ENCODE measurements around the gene MAMSTR.

DNA sequence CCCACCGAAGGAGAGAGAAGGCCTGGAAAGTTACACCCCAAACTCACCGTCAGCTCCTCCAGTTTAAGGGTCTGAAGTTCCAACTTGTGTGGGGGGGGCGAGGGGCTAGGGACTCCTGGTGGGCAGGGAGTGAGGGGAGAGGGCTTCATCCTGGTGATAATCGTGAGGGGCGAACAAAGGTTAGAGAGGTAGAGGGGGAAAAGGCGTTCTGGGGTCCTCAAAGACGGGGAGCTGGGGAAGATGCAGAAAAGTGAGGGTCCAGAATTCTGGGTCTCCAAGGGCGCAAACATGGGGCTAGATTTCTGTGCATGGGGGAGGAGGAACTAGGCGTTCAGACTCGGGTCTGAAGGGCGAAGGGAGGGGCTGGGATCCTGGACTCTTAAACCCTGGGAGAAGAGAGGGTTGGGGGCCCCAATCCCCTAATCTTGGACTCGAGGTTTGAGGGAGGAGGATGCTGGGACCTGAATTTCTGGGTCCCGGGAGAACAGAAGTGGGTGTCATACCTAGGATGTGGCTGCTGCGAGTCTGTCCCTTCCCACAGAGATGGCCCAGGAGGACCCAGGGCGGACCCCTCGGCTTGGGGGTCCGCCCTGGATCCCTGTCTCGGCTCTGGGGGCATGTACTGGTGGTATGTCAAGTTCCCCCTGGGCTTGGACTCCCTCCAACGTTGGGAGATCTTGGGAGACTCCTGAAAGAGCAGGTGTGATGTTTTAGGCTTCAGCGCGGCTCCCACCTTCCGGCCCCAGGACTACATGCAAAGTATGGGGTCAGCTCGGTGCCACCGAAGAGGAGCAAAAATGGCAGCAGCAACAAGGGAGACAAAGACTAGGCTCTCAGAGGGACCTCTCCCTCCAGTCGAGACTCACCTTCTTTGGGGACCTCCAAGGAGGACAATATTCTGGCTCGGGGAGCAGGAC, 4.5 kb downstream of the MAMSTR start:
- TF ChIP-seq POLR2A (IDR thresholded peaks at IDR 0.05), result no peak
- TF ChIP-seq, protein P1, sequence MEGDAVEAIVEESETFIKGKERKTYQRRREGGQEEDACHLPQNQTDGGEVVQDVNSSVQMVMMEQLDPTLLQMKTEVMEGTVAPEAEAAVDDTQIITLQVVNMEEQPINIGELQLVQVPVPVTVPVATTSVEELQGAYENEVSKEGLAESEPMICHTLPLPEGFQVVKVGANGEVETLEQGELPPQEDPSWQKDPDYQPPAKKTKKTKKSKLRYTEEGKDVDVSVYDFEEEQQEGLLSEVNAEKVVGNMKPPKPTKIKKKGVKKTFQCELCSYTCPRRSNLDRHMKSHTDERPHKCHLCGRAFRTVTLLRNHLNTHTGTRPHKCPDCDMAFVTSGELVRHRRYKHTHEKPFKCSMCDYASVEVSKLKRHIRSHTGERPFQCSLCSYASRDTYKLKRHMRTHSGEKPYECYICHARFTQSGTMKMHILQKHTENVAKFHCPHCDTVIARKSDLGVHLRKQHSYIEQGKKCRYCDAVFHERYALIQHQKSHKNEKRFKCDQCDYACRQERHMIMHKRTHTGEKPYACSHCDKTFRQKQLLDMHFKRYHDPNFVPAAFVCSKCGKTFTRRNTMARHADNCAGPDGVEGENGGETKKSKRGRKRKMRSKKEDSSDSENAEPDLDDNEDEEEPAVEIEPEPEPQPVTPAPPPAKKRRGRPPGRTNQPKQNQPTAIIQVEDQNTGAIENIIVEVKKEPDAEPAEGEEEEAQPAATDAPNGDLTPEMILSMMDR (IDR thresholded peaks at IDR 0.05), result no peak

Measured in uterus (tissue), 2 donors.